HG03196 (cell line): ENCODE data around the gene NFATC2.
"Not testable (repeated sequence)": the region's sequence is repeated elsewhere in the genome, so short reads cannot be mapped to it uniquely, and the experiment has no call there.

Source experiments
- ATAC-seq: cut with Tn5 transposase; IDR thresholded peaks from one replicate; pipeline ENCODE4 v1.9.1; 2021; ENCODE audit not compliant: unreplicated experiment

NFATC2 gene

GRCh38 chr20:51540580-51540979 lies 1.9 kb downstream of the NFATC2 start:
- ATAC-seq, result no peak

GRCh38 chr20:51540074-51540473 lies 2.4 kb downstream of the NFATC2 start:
- not testable (repeated sequence) for ATAC-seq

GRCh38 chr20:51536116-51537069 lies 6.1 kb downstream of the NFATC2 start:
- ATAC-seq, result no peak

GRCh38 chr20:51535674-51536073 lies 6.8 kb downstream of the NFATC2 start:
- no peak for ATAC-seq

GRCh38 chr20:51535075-51535386 lies 7.5 kb downstream of the NFATC2 start:
- ATAC-seq, result no peak

- no peak for ATAC-seq
These were observed 9.0 kb downstream of the NFATC2 start for GRCh38 chr20:51533291-51534172.

- ATAC-seq, result no peak
These were observed 9.8 kb downstream of the NFATC2 start for GRCh38 chr20:51532577-51533191.

GRCh38 chr20:51531712-51532456 lies 10.6 kb downstream of the NFATC2 start:
- no peak for ATAC-seq

GRCh38 chr20:51531141-51531710 lies 11.3 kb downstream of the NFATC2 start:
- ATAC-seq, result peak; percentile 54

- no peak for ATAC-seq
These were observed 12.8 kb downstream of the NFATC2 start for GRCh38 chr20:51529758-51530157.

- no peak for ATAC-seq
These were observed 13.3 kb downstream of the NFATC2 start for GRCh38 chr20:51529081-51529681.

GRCh38 chr20:51528263-51529027 lies 14.1 kb downstream of the NFATC2 start:
- no peak for ATAC-seq

- ATAC-seq, result no peak
These were observed 15.8 kb downstream of the NFATC2 start for GRCh38 chr20:51526754-51527153.

GRCh38 chr20:51526106-51526470 lies 16.4 kb downstream of the NFATC2 start:
- ATAC-seq, result no peak

GRCh38 chr20:51525241-51526105 lies 17.0 kb downstream of the NFATC2 start:
- ATAC-seq, result no peak

- ATAC-seq, result no peak
These were observed 19.1 kb downstream of the NFATC2 start for GRCh38 chr20:51523276-51524013.

- ATAC-seq, result no peak
These were observed 20.3 kb downstream of the NFATC2 start for GRCh38 chr20:51522207-51522606.

- no peak for ATAC-seq
These were observed 24.7 kb downstream of the NFATC2 start for GRCh38 chr20:51517839-51518238.
